Activated T-cell treated with anti-CD3 and anti-CD28 coated beads, Interleukin-2, amount 50 U/mL, for 24 hours (primary cell): ENCODE results near the gene AP2B1.

Source experiments
- DNase-seq: peaks from one replicate; pipeline ENCODE4 v3.0.0-alpha.2; 2020
- H3K27ac Mint-ChIP-seq: 2 replicates; pipeline ENCODE4 v1.8.0; 2020; ENCODE audit warnings: mild to moderate bottlenecking, mixed read lengths
- H3K27me3 Mint-ChIP-seq: 2 replicates; pipeline ENCODE4 v1.8.0; 2020; ENCODE audit warnings: mixed read lengths
- H3K36me3 Mint-ChIP-seq: 2 replicates; pipeline ENCODE4 v1.8.0; 2020; ENCODE audit warnings: low read depth, mixed read lengths
- H3K4me1 Mint-ChIP-seq: 2 replicates; pipeline ENCODE4 v1.8.0; 2020; ENCODE audit warnings: low read depth, mixed read lengths
- H3K4me3 Mint-ChIP-seq: 2 replicates; pipeline ENCODE4 v1.8.0; 2020; ENCODE audit warnings: mild to moderate bottlenecking, moderate library complexity, mixed read lengths
- H3K9me3 Mint-ChIP-seq: 2 replicates; pipeline ENCODE4 v1.8.0; 2020; ENCODE audit warnings: mixed read lengths

AP2B1 gene

DNA sequence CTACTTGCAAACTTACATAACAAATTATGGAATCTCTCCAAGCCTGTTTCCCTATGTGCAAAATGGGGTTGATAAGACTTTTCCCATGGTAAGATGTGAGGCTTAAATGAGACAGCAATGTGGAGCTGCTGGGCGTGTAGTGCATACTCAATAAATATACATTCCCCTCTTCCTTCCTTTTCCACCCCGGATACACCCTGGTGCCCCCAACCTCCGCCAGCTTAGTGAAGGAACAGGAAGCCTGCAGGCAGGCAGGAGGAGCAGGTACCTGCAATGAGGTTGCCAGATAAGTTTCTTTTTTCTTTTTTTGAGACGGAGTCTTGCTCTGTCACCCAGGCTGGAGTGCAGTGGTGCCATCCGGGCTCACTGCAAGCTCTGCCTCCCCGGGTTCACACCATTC lies 188.5 kb downstream of the AP2B1 start:
- no peak overlapping the region for H3K4me3 Mint-ChIP-seq
- peaks cover 8% of the 10 kb centered on the region for H3K27me3 Mint-ChIP-seq

More for the DNA sequence above, 188.5 kb downstream of the AP2B1 start:
- no peak for DNase-seq
- no peaks in the 10 kb centered on the region for H3K36me3 Mint-ChIP-seq
- no peaks in the 10 kb centered on the region for H3K4me1 Mint-ChIP-seq
- no peaks in the 10 kb centered on the region for H3K9me3 Mint-ChIP-seq
- no peak overlapping the region for H3K27ac Mint-ChIP-seq
